ENCODE measurements around the gene CACYBP. TPM values are rescaled to one million over a fixed set of nuclear protein-coding genes. Genes with fewer than 3 reads are reported as not detected.
A peak's percentile ranks its signal among the peaks of the same experiment; 100 is the strongest.

Gene CACYBP
- total and polyA plus RNA-seq, 2 of the 13 experiments (the other 11 are each of a cell fraction or from before 2014, with no cell fraction given) = 18.4 to 183 TPM

DNA sequence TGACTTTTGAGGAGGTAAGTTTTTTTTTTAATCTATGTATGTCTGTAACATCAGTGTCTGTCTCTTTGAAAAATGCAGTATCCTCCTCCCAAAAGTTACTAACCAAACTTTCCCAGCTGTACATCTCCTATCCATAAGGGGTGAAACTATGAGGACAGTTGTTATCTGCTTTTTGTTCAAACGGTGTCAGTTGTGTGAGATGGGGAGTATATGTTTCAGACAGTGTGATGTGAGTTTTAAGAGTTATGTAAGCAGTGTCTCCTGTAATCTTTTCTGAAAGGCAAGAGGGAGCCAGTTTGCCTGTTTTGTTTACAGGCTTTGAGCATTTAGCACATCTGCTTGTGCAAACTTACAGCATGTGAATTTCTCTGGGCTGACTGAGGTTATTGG lies 34.8 kb upstream of the CACYBP start (continued):
- TF ChIP-seq, protein P1, sequence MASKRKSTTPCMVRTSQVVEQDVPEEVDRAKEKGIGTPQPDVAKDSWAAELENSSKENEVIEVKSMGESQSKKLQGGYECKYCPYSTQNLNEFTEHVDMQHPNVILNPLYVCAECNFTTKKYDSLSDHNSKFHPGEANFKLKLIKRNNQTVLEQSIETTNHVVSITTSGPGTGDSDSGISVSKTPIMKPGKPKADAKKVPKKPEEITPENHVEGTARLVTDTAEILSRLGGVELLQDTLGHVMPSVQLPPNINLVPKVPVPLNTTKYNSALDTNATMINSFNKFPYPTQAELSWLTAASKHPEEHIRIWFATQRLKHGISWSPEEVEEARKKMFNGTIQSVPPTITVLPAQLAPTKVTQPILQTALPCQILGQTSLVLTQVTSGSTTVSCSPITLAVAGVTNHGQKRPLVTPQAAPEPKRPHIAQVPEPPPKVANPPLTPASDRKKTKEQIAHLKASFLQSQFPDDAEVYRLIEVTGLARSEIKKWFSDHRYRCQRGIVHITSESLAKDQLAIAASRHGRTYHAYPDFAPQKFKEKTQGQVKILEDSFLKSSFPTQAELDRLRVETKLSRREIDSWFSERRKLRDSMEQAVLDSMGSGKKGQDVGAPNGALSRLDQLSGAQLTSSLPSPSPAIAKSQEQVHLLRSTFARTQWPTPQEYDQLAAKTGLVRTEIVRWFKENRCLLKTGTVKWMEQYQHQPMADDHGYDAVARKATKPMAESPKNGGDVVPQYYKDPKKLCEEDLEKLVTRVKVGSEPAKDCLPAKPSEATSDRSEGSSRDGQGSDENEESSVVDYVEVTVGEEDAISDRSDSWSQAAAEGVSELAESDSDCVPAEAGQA (IDR thresholded peaks at IDR 0.05; ENCODE audit: low read depth) = no peak
- TF ChIP-seq, protein P1 (CRISPR knock-in tag; IDR thresholded peaks at IDR 0.05; ENCODE audit: borderline replicate concordance) = no peak
- TF ChIP-seq KLF12 (CRISPR knock-in tag; IDR thresholded peaks at IDR 0.05; ENCODE audit: borderline replicate concordance) = no peak
- TF ChIP-seq ZSCAN9 (CRISPR knock-in tag; IDR thresholded peaks at IDR 0.05; ENCODE audit: borderline replicate concordance) = no peak
- TF ChIP-seq NCOA2 (CRISPR knock-in tag; IDR thresholded peaks at IDR 0.05) = no peak
- no peak for TF ChIP-seq HMG20B (CRISPR knock-in tag; conservative IDR thresholded peaks at IDR 0.05)

DNA sequence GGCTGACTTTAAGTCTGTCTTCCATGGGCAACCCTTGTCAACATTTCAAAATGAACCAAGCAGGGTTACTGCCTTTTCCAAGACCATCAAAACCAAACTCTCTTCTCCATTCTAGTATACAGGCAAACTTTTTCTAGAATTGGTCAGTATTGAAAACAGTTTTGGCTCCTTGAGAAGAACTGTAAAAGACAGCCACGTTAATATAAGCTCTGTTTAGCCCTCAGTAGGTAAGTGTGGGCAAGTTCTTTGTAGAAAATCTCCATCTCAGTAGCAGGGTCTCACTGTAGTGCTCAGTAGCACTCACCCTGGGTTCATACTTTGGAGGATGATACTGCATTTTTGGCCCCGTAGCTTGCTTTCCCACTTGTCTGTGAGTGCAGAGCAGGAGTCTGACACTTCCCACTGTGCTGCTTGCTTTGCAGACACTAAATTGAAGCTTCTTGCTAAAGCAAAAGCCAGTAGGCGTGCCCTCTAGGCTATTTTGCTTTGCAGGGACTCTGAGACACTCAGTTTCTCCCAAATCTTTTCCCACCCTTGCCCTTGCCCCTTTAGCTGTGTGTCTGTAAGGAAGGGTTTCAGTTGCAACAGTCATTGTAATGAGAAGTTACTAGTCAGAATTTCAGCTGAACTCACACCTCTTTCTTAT lies 34.3 kb upstream of the CACYBP start:
- intact Hi-C loops (cut with micrococcal nuclease; ENCODE audit: unreplicated experiment) (no loop called here), in situ Hi-C loops (cut with HindIII; ENCODE audit: extremely low pct_ligation_motif_present, low pct_unique_long_range_greater_than_20kb) (no loop called here)
- POLR2A ChIA-PET = no interaction called here
- no peak for ATAC-seq
- Histone ChIP-seq H3K27me3 (ENCODE audit: control insufficient read depth in 1 of 2, insufficient read depth in 2 of 2, low read length in 2 of 2) (no peaks in the 10 kb centered on the region), H4K20me1 (ENCODE audit: insufficient read depth, low read length) (no peaks in the 10 kb centered on the region), H3K4me1 (ENCODE audit: insufficient read depth, low read length) (peaks cover 36% of the 10 kb centered on the region), H3K36me3 (replicated peaks in 1 of 2; ENCODE audit: control insufficient read depth in 1 of 2, insufficient read depth in 2 of 2, low read length in 2 of 2) (no peaks in the 10 kb centered on the region), H3K9ac (ENCODE audit: insufficient read depth, low read depth, low read length) (no peak overlapping the region), H3K27ac (ENCODE audit: extremely low read length, insufficient read depth, low read length) (peak overlapping the region; percentile 19), H3K4me2 (ENCODE audit: low read depth, low read length) (no peak overlapping the region), H3K4me3 (replicated peaks in 1 of 3; ENCODE audit: insufficient read depth in 1 of 3, low read depth in 2 of 3, low read length in 3 of 3) (no peak overlapping the region), H3K9me3 (ENCODE audit: low read length) (no peaks in the 10 kb centered on the region), H3K79me2 (ENCODE audit: insufficient read depth, low read length) (no peaks in the 10 kb centered on the region), H2AFZ (ENCODE audit: low read length) (no peak overlapping the region)
- 89% methylated on average over 3 of the region's 3 CpGs for WGBS (ENCODE audit: low lambda C conversion rate)
- no peak for FAIRE-seq
- BruUV-seq (replicated peaks) = no TSS peak
- CTCF ChIA-PET (ENCODE audit: low intra/inter-chr PET ratio, low total read pairs) = no interaction called here
- DNase-seq (ENCODE audit: low spot score) = no peak
- no peak for TF ChIP-seq ZNF598 (CRISPR knock-in tag; IDR thresholded peaks at IDR 0.05; ENCODE audit: borderline replicate concordance)
- no peak for TF ChIP-seq CREB1 (IDR thresholded peaks at IDR 0.05)
- no peak for TF ChIP-seq CREB1 (CRISPR knock-in tag; IDR thresholded peaks at IDR 0.05)
- TF ChIP-seq RBM22 (optimal IDR thresholded peaks at IDR 0.05; ENCODE audit: low read length) = no peak
- TF ChIP-seq KLF12 (CRISPR knock-in tag; IDR thresholded peaks at IDR 0.05; ENCODE audit: borderline replicate concordance) = no peak
- no peak for TF ChIP-seq AGO1 (IDR thresholded peaks at IDR 0.05; ENCODE audit: low read depth, low read length, poor library complexity, severe bottlenecking)
- TF ChIP-seq POLR2AphosphoS5 (IDR thresholded peaks at IDR 0.05; ENCODE audit: low read depth, low read length) = no peak
- TF ChIP-seq NR2C2 (CRISPR knock-in tag; IDR thresholded peaks at IDR 0.05; ENCODE audit: borderline replicate concordance) = no peak
- TF ChIP-seq, protein P2, sequence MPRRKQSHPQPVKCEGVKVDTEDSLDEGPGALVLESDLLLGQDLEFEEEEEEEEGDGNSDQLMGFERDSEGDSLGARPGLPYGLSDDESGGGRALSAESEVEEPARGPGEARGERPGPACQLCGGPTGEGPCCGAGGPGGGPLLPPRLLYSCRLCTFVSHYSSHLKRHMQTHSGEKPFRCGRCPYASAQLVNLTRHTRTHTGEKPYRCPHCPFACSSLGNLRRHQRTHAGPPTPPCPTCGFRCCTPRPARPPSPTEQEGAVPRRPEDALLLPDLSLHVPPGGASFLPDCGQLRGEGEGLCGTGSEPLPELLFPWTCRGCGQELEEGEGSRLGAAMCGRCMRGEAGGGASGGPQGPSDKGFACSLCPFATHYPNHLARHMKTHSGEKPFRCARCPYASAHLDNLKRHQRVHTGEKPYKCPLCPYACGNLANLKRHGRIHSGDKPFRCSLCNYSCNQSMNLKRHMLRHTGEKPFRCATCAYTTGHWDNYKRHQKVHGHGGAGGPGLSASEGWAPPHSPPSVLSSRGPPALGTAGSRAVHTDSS (CRISPR knock-in tag; conservative IDR thresholded peaks at IDR 0.05) = no peak
- TF ChIP-seq RARG (CRISPR knock-in tag; IDR thresholded peaks at IDR 0.05; ENCODE audit: low read depth) = no peak
- no peak for TF ChIP-seq PHB2 (IDR thresholded peaks at IDR 0.05; ENCODE audit: partially characterized antibody)
- TF ChIP-seq ZNF672 (CRISPR knock-in tag; IDR thresholded peaks at IDR 0.05) = no peak

Measured in HepG2 (cell line).